Breast epithelium (tissue), 3 donors: ENCODE measurements around the gene DTX3L.

Experiments
- POLR2A ChIP-seq: fragments of 450-650 bp; IDR thresholded peaks from one replicate; pipeline ENCODE4 v1.6.1; 2016; ENCODE audit warnings: antibody characterized with exemption, mild to moderate bottlenecking, moderate library complexity
- TF ChIP-seq, protein P1 (sequence below), 3 donors: fragments of 450-650 bp; IDR thresholded peaks; one replicate each; pipeline ENCODE4 v1.5.1; 2016 to 2017; ENCODE audit warnings: antibody characterized with exemption in 3 of 3, mild to moderate bottlenecking in 3 of 3, moderate library complexity in 3 of 3

DNA sequence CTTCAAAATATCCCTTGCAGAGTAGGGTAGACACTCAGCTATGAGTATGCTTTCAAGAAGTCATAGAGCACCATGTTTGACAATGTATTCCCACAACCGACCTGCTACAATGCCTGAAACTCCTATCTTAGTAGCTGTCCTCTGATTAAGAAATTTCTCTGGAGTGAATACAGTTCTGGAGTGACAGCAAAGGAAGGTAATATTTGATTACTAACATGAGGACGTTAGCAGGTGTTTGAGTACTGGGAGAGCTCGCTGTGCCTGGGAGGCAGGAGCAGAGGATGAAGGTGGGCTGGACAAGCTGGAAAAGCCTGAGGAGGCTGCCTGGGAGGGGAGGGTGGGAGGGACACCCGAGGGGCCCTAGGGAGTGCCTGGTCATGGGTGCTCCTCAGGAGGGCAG, 56.3 kb downstream of the DTX3L start:
- TF ChIP-seq, protein P1, sequence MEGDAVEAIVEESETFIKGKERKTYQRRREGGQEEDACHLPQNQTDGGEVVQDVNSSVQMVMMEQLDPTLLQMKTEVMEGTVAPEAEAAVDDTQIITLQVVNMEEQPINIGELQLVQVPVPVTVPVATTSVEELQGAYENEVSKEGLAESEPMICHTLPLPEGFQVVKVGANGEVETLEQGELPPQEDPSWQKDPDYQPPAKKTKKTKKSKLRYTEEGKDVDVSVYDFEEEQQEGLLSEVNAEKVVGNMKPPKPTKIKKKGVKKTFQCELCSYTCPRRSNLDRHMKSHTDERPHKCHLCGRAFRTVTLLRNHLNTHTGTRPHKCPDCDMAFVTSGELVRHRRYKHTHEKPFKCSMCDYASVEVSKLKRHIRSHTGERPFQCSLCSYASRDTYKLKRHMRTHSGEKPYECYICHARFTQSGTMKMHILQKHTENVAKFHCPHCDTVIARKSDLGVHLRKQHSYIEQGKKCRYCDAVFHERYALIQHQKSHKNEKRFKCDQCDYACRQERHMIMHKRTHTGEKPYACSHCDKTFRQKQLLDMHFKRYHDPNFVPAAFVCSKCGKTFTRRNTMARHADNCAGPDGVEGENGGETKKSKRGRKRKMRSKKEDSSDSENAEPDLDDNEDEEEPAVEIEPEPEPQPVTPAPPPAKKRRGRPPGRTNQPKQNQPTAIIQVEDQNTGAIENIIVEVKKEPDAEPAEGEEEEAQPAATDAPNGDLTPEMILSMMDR (IDR thresholded peaks at IDR 0.05): no peak
- TF ChIP-seq POLR2A: no peak
